PC-9 (cell line): ENCODE results near the gene ETNK1.

Source experiments
- EZH2 ChIP-seq: fragments of 200-600 bp; sonication (generic); IDR thresholded peaks from 2 replicates; pipeline ENCODE4 v1.8.0; 2017; ENCODE audit warnings: antibody characterized with exemption, low read depth
- TF ChIP-seq, protein P1 (sequence below): fragments of 200-600 bp; sonication (generic); conservative IDR thresholded peaks from 2 replicates; pipeline ENCODE4 v1.6.1; 2017; ENCODE audit warnings: mixed run types, antibody characterized with exemption, mild to moderate bottlenecking, moderate library complexity

- TF ChIP-seq, protein P1, sequence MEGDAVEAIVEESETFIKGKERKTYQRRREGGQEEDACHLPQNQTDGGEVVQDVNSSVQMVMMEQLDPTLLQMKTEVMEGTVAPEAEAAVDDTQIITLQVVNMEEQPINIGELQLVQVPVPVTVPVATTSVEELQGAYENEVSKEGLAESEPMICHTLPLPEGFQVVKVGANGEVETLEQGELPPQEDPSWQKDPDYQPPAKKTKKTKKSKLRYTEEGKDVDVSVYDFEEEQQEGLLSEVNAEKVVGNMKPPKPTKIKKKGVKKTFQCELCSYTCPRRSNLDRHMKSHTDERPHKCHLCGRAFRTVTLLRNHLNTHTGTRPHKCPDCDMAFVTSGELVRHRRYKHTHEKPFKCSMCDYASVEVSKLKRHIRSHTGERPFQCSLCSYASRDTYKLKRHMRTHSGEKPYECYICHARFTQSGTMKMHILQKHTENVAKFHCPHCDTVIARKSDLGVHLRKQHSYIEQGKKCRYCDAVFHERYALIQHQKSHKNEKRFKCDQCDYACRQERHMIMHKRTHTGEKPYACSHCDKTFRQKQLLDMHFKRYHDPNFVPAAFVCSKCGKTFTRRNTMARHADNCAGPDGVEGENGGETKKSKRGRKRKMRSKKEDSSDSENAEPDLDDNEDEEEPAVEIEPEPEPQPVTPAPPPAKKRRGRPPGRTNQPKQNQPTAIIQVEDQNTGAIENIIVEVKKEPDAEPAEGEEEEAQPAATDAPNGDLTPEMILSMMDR, result no peak
- no peak for TF ChIP-seq EZH2
Observed at GRCh38 chr12:22615963-22616501, 8.9 kb upstream of the ETNK1 start.
